HEK293 (cell line): ENCODE results near the gene SLC25A1.

Experiments
- BCL11A ChIP-seq: fragments of 450-650 bp; formaldehyde crosslinking; IDR thresholded peaks from 2 replicates; pipeline ENCODE4 v1.5.1; 2016; ENCODE audit warnings: low read depth, missing biosample characterization, missing genetic modification characterization
- BCL11B ChIP-seq: fragments of 450-650 bp; formaldehyde crosslinking; IDR thresholded peaks from 2 replicates; pipeline ENCODE4 v1.5.1; 2016; ENCODE audit warnings: low read depth, missing biosample characterization, missing genetic modification characterization
- IKZF3 ChIP-seq: fragments of 450-650 bp; IDR thresholded peaks from 2 replicates; pipeline ENCODE4 v1.5.0; 2018; ENCODE audit warnings: missing biosample characterization, mild to moderate bottlenecking, missing genetic modification characterization, moderate library complexity
- KLF10 ChIP-seq: fragments of 450-650 bp; IDR thresholded peaks from 2 replicates; pipeline ENCODE4 v1.5.1; 2018; ENCODE audit warnings: missing biosample characterization, mild to moderate bottlenecking, missing genetic modification characterization
- KLF8 ChIP-seq: fragments of 450-650 bp; formaldehyde crosslinking; IDR thresholded peaks from 2 replicates; pipeline ENCODE4 v1.5.1; 2016; ENCODE audit warnings: missing biosample characterization, missing genetic modification characterization
- MYNN ChIP-seq: fragments of 450-650 bp; formaldehyde crosslinking; IDR thresholded peaks from 2 replicates; pipeline ENCODE4 v1.5.1; 2016; ENCODE audit warnings: missing biosample characterization, missing genetic modification characterization, borderline replicate concordance
- SCRT2 ChIP-seq: fragments of 450-650 bp; formaldehyde crosslinking; IDR thresholded peaks from 2 replicates; pipeline ENCODE4 v1.5.1; 2016; ENCODE audit warnings: missing biosample characterization, missing genetic modification characterization
- ZBTB17 ChIP-seq: fragments of 450-650 bp; formaldehyde crosslinking; IDR thresholded peaks from 2 replicates; pipeline ENCODE4 v1.5.1; 2016; ENCODE audit warnings: missing biosample characterization, missing genetic modification characterization
- ZBTB20 ChIP-seq: fragments of 450-650 bp; formaldehyde crosslinking; IDR thresholded peaks from 2 replicates; pipeline ENCODE4 v1.5.1; 2016; ENCODE audit warnings: missing biosample characterization, missing genetic modification characterization
- ZBTB8A ChIP-seq: fragments of 450-650 bp; formaldehyde crosslinking; IDR thresholded peaks from 2 replicates; pipeline ENCODE4 v1.5.1; 2016; ENCODE audit warnings: missing biosample characterization, missing genetic modification characterization
- ZIC2 ChIP-seq: fragments of 450-650 bp; formaldehyde crosslinking; IDR thresholded peaks from 2 replicates; pipeline ENCODE4 v1.5.1; 2016; ENCODE audit warnings: missing biosample characterization, missing genetic modification characterization
- ZNF157 ChIP-seq: fragments of 450-650 bp; formaldehyde crosslinking; IDR thresholded peaks from 2 replicates; pipeline ENCODE4 v1.5.1; 2016; ENCODE audit warnings: missing biosample characterization, missing genetic modification characterization
- ZNF221 ChIP-seq: fragments of 450-650 bp; formaldehyde crosslinking; IDR thresholded peaks from 2 replicates; pipeline ENCODE4 v1.5.1; 2017; ENCODE audit warnings: missing biosample characterization, missing genetic modification characterization, borderline replicate concordance
- ZNF239 ChIP-seq: fragments of 450-650 bp; formaldehyde crosslinking; IDR thresholded peaks from 2 replicates; pipeline ENCODE4 v1.5.1; 2016; ENCODE audit warnings: missing biosample characterization, missing genetic modification characterization
- ZNF324 ChIP-seq: fragments of 450-650 bp; formaldehyde crosslinking; IDR thresholded peaks from 2 replicates; pipeline ENCODE4 v1.5.1; 2016; ENCODE audit warnings: missing biosample characterization, missing genetic modification characterization
- ZNF394 ChIP-seq: fragments of 450-650 bp; formaldehyde crosslinking; IDR thresholded peaks from 2 replicates; pipeline ENCODE4 v1.5.1; 2016; ENCODE audit warnings: missing biosample characterization, missing genetic modification characterization, mild to moderate bottlenecking, moderate library complexity, borderline replicate concordance
- ZNF544 ChIP-seq: fragments of 450-650 bp; formaldehyde crosslinking; IDR thresholded peaks from 2 replicates; pipeline ENCODE4 v1.5.0; 2017; ENCODE audit warnings: missing biosample characterization, missing genetic modification characterization
- ZNF837 ChIP-seq: fragments of 450-650 bp; formaldehyde crosslinking; IDR thresholded peaks from 2 replicates; pipeline ENCODE4 v1.5.1; 2016; ENCODE audit warnings: missing biosample characterization, missing genetic modification characterization
- TF ChIP-seq, protein P1 (sequence below): fragments of 450-650 bp; formaldehyde crosslinking; IDR thresholded peaks from 2 replicates; pipeline ENCODE4 v1.5.1; 2016; ENCODE audit warnings: missing biosample characterization, missing genetic modification characterization
- TF ChIP-seq, protein P2 (sequence below): fragments of 450-650 bp; formaldehyde crosslinking; optimal IDR thresholded peaks from 2 replicates; pipeline ENCODE3; 2016; ENCODE audit warnings: missing biosample characterization, mild to moderate bottlenecking, missing genetic modification characterization
- TF ChIP-seq, protein P3 (sequence below): fragments of 450-650 bp; formaldehyde crosslinking; IDR thresholded peaks from 2 replicates; pipeline ENCODE4 v1.5.1; 2016; ENCODE audit warnings: missing biosample characterization, missing genetic modification characterization
- TF ChIP-seq, protein P4 (sequence below): fragments of 450-650 bp; formaldehyde crosslinking; IDR thresholded peaks from 2 replicates; pipeline ENCODE4 v1.5.1; 2016; ENCODE audit warnings: missing biosample characterization, missing genetic modification characterization
- TF ChIP-seq, protein P5 (sequence below): fragments of 450-650 bp; formaldehyde crosslinking; IDR thresholded peaks from 2 replicates; pipeline ENCODE4 v1.5.1; 2016; ENCODE audit warnings: missing biosample characterization, missing genetic modification characterization, borderline replicate concordance

The SLC25A1 gene

DNA sequence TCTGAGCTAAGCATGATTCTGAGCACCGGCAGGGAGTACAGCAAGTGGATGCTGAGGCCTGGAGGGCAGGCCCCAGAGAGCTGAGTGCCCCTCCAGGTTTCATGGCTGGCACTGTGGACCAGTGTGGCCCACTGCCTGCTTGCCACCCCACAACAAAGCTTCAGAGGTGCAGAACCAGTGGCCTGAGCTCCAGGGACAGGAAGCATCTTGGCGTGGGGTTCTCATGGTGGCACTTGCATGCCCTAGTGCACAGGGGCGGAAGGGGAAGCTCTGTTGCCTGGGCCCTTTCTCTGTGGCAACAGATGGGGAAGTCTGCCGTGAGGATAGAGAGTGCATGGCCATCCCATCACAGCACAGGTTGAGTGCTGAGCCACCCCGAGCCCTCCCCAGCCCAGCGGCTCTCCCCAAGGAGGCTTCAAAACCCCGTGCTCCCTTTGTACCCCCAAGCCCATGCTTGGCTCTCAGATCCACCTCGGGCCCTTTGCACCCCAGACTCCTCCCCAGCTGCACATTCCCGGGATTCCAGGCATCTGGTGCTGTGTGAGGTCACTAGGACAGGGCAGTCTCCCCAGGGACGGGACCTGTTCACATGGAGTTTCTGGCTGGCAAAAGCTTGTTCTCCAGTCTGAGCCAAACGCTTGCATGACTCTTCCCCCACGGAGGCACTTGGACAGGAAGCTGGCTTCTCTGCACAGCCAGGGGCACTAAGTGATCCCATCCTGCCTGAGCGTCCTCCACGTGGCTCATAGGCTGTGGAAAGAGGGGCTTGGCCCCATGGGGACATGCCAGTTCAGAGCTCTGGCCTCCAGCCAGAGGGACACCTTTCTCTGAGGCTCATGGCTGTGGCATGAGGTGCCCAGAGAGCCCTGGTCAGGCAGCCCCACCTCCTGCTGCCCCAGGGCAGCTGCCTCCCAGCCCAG lies 4.2 kb downstream of the SLC25A1 start (continued):
- TF ChIP-seq, protein P1, sequence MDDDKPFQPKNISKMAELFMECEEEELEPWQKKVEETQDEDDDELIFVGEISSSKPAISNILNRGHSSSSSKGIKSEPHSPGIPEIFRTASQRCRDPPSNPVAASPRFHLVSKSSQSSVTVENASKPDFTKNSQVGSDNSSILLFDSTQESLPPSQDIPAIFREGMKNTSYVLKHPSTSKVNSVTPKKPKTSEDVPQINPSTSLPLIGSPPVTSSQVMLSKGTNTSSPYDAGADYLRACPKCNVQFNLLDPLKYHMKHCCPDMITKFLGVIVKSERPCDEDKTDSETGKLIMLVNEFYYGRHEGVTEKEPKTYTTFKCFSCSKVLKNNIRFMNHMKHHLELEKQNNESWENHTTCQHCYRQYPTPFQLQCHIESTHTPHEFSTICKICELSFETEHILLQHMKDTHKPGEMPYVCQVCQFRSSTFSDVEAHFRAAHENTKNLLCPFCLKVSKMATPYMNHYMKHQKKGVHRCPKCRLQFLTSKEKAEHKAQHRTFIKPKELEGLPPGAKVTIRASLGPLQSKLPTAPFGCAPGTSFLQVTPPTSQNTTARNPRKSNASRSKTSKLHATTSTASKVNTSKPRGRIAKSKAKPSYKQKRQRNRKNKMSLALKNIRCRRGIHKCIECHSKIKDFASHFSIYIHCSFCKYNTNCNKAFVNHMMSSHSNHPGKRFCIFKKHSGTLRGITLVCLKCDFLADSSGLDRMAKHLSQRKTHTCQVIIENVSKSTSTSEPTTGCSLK = no peak
- TF ChIP-seq BCL11B (tag by site-specific recombination) (peak; percentile 24; the same call in 1 of the 2 replicates), SCRT2 (tag by site-specific recombination) (peak; percentile 61; the same call in 1 of the 2 replicates), ZNF324 (tag by site-specific recombination) (no peak), ZBTB8A (no peak; the same call in 1 of the 2 replicates), ZNF239 (no peak), ZNF157 (tag by site-specific recombination) (no peak), ZIC2 (tag by site-specific recombination) (peak; percentile 32), ZNF221 (tag by site-specific recombination) (no peak), MYNN (tag by site-specific recombination) (no peak), IKZF3 (tag by site-specific recombination) (0 out of 2 replicates have a peak, but pooled peaks have one; percentile 38), ZNF544 (tag by site-specific recombination) (no peak), KLF8 (tag by site-specific recombination) (no peak; the same call in 1 of the 2 replicates), KLF10 (tag by site-specific recombination) (peak; percentile 44; the same call in 1 of the 2 replicates), ZNF837 (tag by site-specific recombination) (0 out of 2 replicates have a peak, but pooled peaks have one; percentile 42), ZBTB20 (tag by site-specific recombination) (peak; percentile 24; the same call in 1 of the 2 replicates), ZNF394 (peak; percentile 28; the same call in 1 of the 2 replicates), BCL11A (tag by site-specific recombination) (peak; percentile 50; the same call in 1 of the 2 replicates), ZBTB17 (tag by site-specific recombination) (peak; percentile 51; the same call in 1 of the 2 replicates)
- TF ChIP-seq, protein P2, sequence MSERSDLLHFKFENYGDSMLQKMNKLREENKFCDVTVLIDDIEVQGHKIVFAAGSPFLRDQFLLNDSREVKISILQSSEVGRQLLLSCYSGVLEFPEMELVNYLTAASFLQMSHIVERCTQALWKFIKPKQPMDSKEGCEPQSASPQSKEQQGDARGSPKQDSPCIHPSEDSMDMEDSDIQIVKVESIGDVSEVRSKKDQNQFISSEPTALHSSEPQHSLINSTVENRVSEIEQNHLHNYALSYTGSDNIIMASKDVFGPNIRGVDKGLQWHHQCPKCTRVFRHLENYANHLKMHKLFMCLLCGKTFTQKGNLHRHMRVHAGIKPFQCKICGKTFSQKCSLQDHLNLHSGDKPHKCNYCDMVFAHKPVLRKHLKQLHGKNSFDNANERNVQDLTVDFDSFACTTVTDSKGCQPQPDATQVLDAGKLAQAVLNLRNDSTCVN (tag by site-specific recombination) = peak; percentile 14
- TF ChIP-seq, protein P3, sequence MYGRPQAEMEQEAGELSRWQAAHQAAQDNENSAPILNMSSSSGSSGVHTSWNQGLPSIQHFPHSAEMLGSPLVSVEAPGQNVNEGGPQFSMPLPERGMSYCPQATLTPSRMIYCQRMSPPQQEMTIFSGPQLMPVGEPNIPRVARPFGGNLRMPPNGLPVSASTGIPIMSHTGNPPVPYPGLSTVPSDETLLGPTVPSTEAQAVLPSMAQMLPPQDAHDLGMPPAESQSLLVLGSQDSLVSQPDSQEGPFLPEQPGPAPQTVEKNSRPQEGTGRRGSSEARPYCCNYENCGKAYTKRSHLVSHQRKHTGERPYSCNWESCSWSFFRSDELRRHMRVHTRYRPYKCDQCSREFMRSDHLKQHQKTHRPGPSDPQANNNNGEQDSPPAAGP (tag by site-specific recombination) = no peak
- TF ChIP-seq, protein P4, sequence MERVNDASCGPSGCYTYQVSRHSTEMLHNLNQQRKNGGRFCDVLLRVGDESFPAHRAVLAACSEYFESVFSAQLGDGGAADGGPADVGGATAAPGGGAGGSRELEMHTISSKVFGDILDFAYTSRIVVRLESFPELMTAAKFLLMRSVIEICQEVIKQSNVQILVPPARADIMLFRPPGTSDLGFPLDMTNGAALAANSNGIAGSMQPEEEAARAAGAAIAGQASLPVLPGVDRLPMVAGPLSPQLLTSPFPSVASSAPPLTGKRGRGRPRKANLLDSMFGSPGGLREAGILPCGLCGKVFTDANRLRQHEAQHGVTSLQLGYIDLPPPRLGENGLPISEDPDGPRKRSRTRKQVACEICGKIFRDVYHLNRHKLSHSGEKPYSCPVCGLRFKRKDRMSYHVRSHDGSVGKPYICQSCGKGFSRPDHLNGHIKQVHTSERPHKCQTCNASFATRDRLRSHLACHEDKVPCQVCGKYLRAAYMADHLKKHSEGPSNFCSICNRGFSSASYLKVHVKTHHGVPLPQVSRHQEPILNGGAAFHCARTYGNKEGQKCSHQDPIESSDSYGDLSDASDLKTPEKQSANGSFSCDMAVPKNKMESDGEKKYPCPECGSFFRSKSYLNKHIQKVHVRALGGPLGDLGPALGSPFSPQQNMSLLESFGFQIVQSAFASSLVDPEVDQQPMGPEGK (tag by site-specific recombination) = peak; percentile 55; the same call in 1 of the 2 replicates
- TF ChIP-seq, protein P5, sequence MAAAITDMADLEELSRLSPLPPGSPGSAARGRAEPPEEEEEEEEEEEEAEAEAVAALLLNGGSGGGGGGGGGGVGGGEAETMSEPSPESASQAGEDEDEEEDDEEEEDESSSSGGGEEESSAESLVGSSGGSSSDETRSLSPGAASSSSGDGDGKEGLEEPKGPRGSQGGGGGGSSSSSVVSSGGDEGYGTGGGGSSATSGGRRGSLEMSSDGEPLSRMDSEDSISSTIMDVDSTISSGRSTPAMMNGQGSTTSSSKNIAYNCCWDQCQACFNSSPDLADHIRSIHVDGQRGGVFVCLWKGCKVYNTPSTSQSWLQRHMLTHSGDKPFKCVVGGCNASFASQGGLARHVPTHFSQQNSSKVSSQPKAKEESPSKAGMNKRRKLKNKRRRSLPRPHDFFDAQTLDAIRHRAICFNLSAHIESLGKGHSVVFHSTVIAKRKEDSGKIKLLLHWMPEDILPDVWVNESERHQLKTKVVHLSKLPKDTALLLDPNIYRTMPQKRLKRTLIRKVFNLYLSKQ = no peak
